ENCODE data around the gene RNASE9. TPM values are rescaled to one million over a fixed set of nuclear protein-coding genes. Genes with fewer than 3 reads are reported as not detected.
A peak's percentile ranks its signal among the peaks of the same experiment; 100 is the strongest.

RNASE9 gene
- not detected for polyA plus RNA-seq (2013, experiment 1 of 2)
- not detected for polyA plus RNA-seq (2013, experiment 2 of 2)

GRCh38 chr14:20560961-20561360 lies at the start of gene RNASE9:
RNASE9 (minus strand) TSS chr14:20561047.
- H2AK5ac ChIP-seq (ENCODE audit: low read length, severe bottlenecking): no peak within 1 kb of the TSS
- WGBS: 62% methylated on average over 2 of the region's 3 CpGs
- no peaks in the 10 kb centered on the region for H3K4me1 ChIP-seq (ENCODE audit: control insufficient read depth, insufficient read depth, low read depth, low read length)
- no peak within 1 kb of the TSS for H3K23ac ChIP-seq (ENCODE audit: low read length in 2 of 2)
- H2BK15ac ChIP-seq (ENCODE audit: low read depth, poor library complexity, severe bottlenecking): no peak within 1 kb of the TSS
- no peak within 1 kb of the TSS for H3K4ac ChIP-seq (ENCODE audit: low read depth in 1 of 2, low read length in 2 of 2)
- H3K9me3 ChIP-seq (ENCODE audit: control insufficient read depth, low read length): no peaks in the 10 kb centered on the region
- H3K4me2 ChIP-seq (ENCODE audit: low read length, poor library complexity, severe bottlenecking): no peak within 1 kb of the TSS
- no peak within 1 kb of the TSS for H4K91ac ChIP-seq (ENCODE audit: low read length)
- H3K27ac ChIP-seq (ENCODE audit: low read length, poor library complexity, severe bottlenecking): no peak within 1 kb of the TSS
- no peak within 1 kb of the TSS for H2AFZ ChIP-seq (ENCODE audit: low read depth, low read length)
- H3K9ac ChIP-seq (ENCODE audit: low read length): no peak within 1 kb of the TSS
- no peak for DNase-seq
- H3K36me3 ChIP-seq (ENCODE audit: control insufficient read depth in 1 of 2, insufficient read depth in 2 of 2, low read depth in 1 of 2, low read length in 2 of 2): no peaks in the 10 kb centered on the region
- H3K4me3 ChIP-seq (ENCODE audit: insufficient read depth in 1 of 2, low read depth in 1 of 2, low read length in 2 of 2): no peak within 1 kb of the TSS
- no peak within 1 kb of the TSS for H2BK120ac ChIP-seq (ENCODE audit: low read depth, low read length)
- H3K79me1 ChIP-seq (replicated peaks; ENCODE audit: low read length, poor library complexity, severe bottlenecking): no peaks in the 10 kb centered on the region
- no peak within 1 kb of the TSS for H3K18ac ChIP-seq (ENCODE audit: low read depth in 1 of 2, low read length in 2 of 2)
- no peak within 1 kb of the TSS for H4K8ac ChIP-seq (ENCODE audit: low read length)
- peaks cover 0 to 14% of the 10 kb centered on the region in 2 experiments for H3K27me3 ChIP-seq (ENCODE audit: control insufficient read depth in 1 of 2, insufficient read depth in 1 of 2, low read length in 2 of 2)
- H2BK5ac ChIP-seq (ENCODE audit: low read depth, low read length, poor library complexity, severe bottlenecking): no peak within 1 kb of the TSS
- no peak within 1 kb of the TSS for H3K14ac ChIP-seq (ENCODE audit: low read length in 2 of 2)
- no peak within 1 kb of the TSS for H2BK12ac ChIP-seq (ENCODE audit: low read length in 2 of 2)

GRCh38 chr14:20610002-20610765 lies 49.3 kb upstream of the RNASE9 start:
- peaks cover 2 to 4% of the 10 kb centered on the region in 2 experiments for H3K27me3 ChIP-seq (ENCODE audit: control insufficient read depth in 1 of 2, insufficient read depth in 1 of 2, low read length in 2 of 2)
- no peak overlapping the region for H3K4ac ChIP-seq (ENCODE audit: low read depth in 1 of 2, low read length in 2 of 2)
- WGBS: 10% methylated on average over 17 of the region's 27 CpGs
- H2BK5ac ChIP-seq (ENCODE audit: low read depth, low read length, poor library complexity, severe bottlenecking): no peak overlapping the region
- no peak overlapping the region for H2AFZ ChIP-seq (ENCODE audit: low read depth, low read length)
- no peak overlapping the region for H2BK15ac ChIP-seq (ENCODE audit: low read depth, poor library complexity, severe bottlenecking)
- H3K79me1 ChIP-seq (replicated peaks; ENCODE audit: low read length, poor library complexity, severe bottlenecking): no peaks in the 10 kb centered on the region
- H3K23ac ChIP-seq (ENCODE audit: low read length in 2 of 2): no peak overlapping the region
- H3K4me2 ChIP-seq (ENCODE audit: low read length, poor library complexity, severe bottlenecking): peak overlapping the region; percentile 66
- no peak overlapping the region for H3K27ac ChIP-seq (ENCODE audit: low read length, poor library complexity, severe bottlenecking)
- H3K4me1 ChIP-seq (ENCODE audit: control insufficient read depth, insufficient read depth, low read depth, low read length): no peaks in the 10 kb centered on the region
- DNase-seq: peak; percentile 76
- no peak overlapping the region for H2BK12ac ChIP-seq (ENCODE audit: low read length in 2 of 2)
- no peak overlapping the region for H4K91ac ChIP-seq (ENCODE audit: low read length)
- no peaks in the 10 kb centered on the region for H3K9me3 ChIP-seq (ENCODE audit: control insufficient read depth, low read length)
- no peak overlapping the region for H2AK5ac ChIP-seq (ENCODE audit: low read length, severe bottlenecking)
- H3K9ac ChIP-seq (ENCODE audit: low read length): peak overlapping the region; percentile 90
- H4K8ac ChIP-seq (ENCODE audit: low read length): no peak overlapping the region
- H3K4me3 ChIP-seq (ENCODE audit: insufficient read depth in 1 of 2, low read depth in 1 of 2, low read length in 2 of 2): peak overlapping the region; percentile 87 to 97
- no peak overlapping the region for H2BK120ac ChIP-seq (ENCODE audit: low read depth, low read length)
- no peak overlapping the region for H3K18ac ChIP-seq (ENCODE audit: low read depth in 1 of 2, low read length in 2 of 2)
- no peak overlapping the region for H3K14ac ChIP-seq (ENCODE audit: low read length in 2 of 2)
- no peaks in the 10 kb centered on the region for H3K36me3 ChIP-seq (ENCODE audit: control insufficient read depth in 1 of 2, insufficient read depth in 2 of 2, low read depth in 1 of 2, low read length in 2 of 2)

- no peak overlapping the region for H2AK5ac ChIP-seq (ENCODE audit: low read length, severe bottlenecking)
- DNase-seq: peak; percentile 88
- WGBS: under 1% methylated on average over 33 of the region's 44 CpGs
- no peaks in the 10 kb centered on the region for H3K79me1 ChIP-seq (replicated peaks; ENCODE audit: low read length, poor library complexity, severe bottlenecking)
- no peaks in the 10 kb centered on the region for H3K9me3 ChIP-seq (ENCODE audit: control insufficient read depth, low read length)
- no peak overlapping the region for H2AFZ ChIP-seq (ENCODE audit: low read depth, low read length)
- no peak overlapping the region for H2BK15ac ChIP-seq (ENCODE audit: low read depth, poor library complexity, severe bottlenecking)
- no peak overlapping the region for H4K91ac ChIP-seq (ENCODE audit: low read length)
- peak overlapping the region in 1 of 2 experiments; percentile 39 for H2BK12ac ChIP-seq (ENCODE audit: low read length in 2 of 2)
- H3K9ac ChIP-seq (ENCODE audit: low read length): peak overlapping the region; percentile 90
- no peak overlapping the region for H3K18ac ChIP-seq (ENCODE audit: low read depth in 1 of 2, low read length in 2 of 2)
- H2BK5ac ChIP-seq (ENCODE audit: low read depth, low read length, poor library complexity, severe bottlenecking): no peak overlapping the region
- H3K36me3 ChIP-seq (ENCODE audit: control insufficient read depth in 1 of 2, insufficient read depth in 2 of 2, low read depth in 1 of 2, low read length in 2 of 2): no peaks in the 10 kb centered on the region
- peak overlapping the region; percentile 87 to 97 for H3K4me3 ChIP-seq (ENCODE audit: insufficient read depth in 1 of 2, low read depth in 1 of 2, low read length in 2 of 2)
- H3K27me3 ChIP-seq (ENCODE audit: control insufficient read depth in 1 of 2, insufficient read depth in 1 of 2, low read length in 2 of 2): peaks cover 4 to 5% of the 10 kb centered on the region in 2 experiments
- H3K23ac ChIP-seq (ENCODE audit: low read length in 2 of 2): no peak overlapping the region
- H3K27ac ChIP-seq (ENCODE audit: low read length, poor library complexity, severe bottlenecking): no peak overlapping the region
- no peak overlapping the region for H4K8ac ChIP-seq (ENCODE audit: low read length)
- no peak overlapping the region for H3K14ac ChIP-seq (ENCODE audit: low read length in 2 of 2)
- H2BK120ac ChIP-seq (ENCODE audit: low read depth, low read length): no peak overlapping the region
- no peaks in the 10 kb centered on the region for H3K4me1 ChIP-seq (ENCODE audit: control insufficient read depth, insufficient read depth, low read depth, low read length)
- H3K4ac ChIP-seq (ENCODE audit: low read depth in 1 of 2, low read length in 2 of 2): no peak overlapping the region
- H3K4me2 ChIP-seq (ENCODE audit: low read length, poor library complexity, severe bottlenecking): peak overlapping the region; percentile 66
Observed at GRCh38 chr14:20609215-20610001, 48.6 kb upstream of the RNASE9 start.
